ENCODE measurements around the gene GDPD5.

Gene GDPD5

DNA sequence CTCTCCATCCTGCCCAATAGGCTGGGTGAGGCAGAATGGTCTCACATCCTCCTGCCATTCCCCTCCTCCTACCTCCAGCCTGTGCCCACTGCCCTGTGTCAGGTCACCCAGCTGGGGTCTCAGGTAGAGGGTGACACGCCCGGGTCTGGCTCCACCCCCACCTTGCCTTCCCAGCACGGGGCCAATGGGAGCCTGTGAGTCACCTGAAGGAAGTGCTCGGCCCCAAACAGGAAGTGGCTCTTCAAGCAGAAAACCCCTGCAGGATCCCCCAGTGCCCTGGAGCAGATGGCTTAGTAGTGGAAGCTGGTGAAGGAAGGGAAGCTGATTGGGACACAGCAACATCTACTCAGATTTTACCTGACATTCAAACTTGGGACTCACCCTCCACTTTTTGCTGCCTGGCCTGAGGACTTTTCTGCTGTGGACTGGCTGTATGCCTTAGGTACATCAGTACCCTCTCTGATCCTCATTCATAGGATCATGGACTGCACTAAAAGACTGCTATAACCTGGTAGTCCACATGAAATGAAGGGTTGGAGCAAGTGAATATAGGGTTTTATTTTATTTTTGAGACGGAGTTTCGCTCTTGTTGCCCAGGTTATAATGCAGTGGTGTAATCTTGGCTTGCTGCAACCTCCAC, 33.4 kb downstream of the GDPD5 start:
- DNase-seq (ENCODE audit: low read depth in 2 of 2): peak; percentile 30 to 41

DNA sequence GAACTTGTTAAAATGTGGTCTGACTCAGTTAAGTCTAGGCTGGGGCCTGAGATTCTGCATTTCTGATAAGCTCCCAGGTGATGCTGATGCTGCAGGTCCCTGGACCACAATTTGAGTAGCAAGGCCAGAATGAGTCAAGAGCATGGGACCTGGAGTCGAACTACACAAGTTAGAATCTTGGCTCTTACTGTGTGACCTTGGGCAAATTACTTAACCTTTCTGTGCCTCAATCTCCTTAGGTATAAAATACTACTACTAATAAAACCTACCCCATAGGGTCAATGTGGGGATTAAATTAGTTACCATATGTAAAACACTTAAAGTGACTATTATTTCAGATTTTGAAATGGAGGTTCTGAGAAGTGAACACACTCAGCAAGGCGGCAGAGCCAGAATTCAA, 34.3 kb downstream of the GDPD5 start:
- no peak for DNase-seq (ENCODE audit: low read depth in 2 of 2)

DNA sequence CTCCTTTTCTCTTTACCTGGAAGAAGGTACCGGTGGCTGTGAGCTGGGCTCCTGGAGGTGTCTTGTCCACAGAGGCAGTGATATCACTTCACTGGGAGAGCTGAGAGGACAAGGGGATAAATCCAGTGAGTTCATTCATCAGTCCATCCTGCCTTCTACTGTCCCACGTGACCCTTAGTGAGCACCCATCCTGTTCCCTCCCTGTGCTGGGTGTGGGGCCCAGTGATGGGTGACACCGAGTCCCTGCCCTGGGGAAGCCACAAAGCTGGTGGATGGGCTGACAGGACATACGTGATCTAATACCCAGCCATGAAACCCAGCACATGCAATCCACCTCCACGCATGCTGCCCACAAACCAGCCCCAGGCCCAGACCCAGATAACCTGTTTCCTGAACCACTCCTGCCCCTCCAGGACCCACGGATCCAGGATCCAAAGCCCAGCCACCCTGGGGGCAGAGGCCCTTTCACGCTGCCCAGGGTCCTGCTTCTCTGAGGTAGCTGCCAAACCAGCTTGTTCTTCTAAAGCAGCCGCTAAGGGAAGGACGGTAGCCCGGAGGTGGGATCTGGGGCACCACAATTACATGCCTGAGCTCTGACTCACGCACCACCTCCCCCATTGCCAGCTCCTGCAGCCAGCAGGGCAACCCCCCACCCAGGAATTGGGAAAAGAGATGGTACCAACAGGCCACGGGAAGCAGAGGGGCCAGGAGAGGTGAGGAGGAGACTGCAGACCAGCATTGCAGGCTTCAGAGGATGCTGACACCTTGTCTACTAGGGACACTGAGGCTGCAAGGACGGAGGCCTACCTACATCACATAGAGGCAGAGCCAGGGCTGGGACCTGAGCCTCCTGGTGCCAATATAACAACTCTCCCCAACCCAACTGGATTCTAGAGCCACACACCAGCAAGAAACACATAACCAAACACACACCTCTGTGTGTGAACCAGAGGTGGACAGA, 35.2 kb downstream of the GDPD5 start:
- DNase-seq (ENCODE audit: low read depth in 2 of 2): no peak

DNA sequence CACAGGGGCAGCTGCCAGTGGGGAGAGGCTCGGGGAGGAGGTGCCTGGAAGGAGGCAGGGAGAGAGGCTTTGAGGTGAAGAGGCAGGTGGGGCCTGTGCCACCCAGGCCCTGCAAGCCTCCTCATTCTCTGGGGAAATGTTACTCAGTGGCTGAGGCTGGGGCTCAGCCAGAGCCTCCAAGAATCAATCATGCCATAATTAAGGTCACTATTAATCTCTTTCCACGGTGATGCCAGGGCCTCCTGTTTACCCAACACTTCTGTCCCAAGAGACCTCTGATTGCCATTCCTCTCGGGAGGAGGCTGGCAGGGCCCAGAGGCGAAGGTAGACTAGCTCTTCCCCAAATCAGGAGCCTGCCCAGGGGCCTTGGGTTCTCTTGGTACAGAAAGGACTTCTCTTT, 38.4 kb downstream of the GDPD5 start:
- DNase-seq (ENCODE audit: low read depth in 2 of 2): no peak

DNA sequence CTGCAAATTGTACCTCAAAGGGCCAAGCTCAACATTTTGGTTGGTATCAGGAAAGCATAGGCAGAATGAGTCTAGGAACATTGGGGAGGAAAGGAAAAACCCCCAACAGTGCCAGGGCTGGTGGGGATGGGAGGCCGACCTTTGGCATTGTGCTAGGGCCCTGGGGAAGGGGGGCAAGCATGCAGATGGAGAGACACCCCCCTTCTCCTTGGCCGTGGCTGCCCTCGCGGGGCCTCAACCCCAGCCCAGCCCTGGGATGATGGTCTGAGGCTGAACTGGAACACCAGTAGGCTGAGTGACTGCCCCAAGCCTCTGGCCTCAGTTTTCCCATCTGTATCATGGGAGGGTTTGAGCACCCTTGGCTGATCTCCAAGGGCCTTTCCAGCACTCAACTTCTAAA, 40.0 kb downstream of the GDPD5 start:
- DNase-seq (ENCODE audit: low read depth in 2 of 2): no peak

DNA sequence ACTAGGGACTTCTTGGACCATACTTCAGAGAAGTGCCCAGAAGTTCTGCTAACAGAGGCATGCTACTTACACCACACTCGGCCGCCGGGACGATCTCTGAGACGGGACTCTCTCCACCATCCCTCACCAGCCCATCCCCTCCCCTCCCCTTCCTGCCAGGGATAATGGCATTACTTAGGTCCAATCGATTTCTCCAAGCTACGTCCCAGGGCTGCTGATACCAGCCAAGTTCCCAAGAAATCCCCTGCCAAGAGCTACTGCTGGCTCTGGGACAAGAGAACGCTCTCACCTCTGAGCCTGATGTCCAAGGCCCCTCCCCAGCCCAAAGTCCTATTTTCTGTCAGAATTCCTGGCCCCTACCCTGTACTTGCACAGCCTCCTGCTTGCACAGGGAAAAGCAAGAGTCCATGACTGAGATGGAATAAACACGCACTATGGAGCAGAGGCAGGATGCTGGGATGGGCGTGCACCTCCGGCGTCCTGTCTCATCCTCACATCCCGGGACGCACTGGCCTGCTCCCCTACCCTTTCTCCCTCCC, 42.7 kb downstream of the GDPD5 start:
- no peak for DNase-seq (ENCODE audit: low read depth in 2 of 2)

DNA sequence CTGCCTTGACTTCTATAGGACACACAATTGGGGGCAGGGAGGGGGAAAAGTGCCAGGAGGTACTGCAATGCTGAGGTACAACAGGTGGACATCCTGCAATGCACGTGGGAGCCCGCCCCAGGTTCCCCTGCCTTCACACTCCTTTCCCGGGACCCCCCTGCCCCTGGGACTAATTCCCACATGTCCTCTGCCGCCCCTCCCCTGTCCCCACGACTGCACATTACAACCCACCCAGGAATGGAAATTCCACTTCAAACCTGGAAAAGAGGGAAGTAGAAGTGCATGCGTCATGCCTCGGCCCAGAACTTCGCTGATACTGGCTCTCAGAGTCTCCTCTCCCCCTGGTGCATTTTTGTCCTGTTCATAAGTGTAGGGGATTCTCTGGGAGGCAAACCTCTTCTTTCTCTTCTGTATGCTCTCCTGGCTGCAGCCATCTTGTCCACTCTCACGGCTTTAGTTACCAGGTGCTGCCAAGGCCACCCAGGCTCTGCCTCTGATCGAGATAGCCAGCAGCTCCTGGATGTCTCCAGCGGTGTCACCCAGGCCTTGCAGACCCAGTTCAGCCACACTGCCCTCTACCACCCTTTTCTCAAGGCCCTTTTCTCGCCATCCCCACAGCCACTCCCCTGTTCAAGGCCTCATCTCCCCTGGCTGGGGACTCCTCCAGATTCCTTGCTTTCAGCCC, 43.7 kb downstream of the GDPD5 start:
- no peak for DNase-seq (ENCODE audit: low read depth in 2 of 2)

DNA sequence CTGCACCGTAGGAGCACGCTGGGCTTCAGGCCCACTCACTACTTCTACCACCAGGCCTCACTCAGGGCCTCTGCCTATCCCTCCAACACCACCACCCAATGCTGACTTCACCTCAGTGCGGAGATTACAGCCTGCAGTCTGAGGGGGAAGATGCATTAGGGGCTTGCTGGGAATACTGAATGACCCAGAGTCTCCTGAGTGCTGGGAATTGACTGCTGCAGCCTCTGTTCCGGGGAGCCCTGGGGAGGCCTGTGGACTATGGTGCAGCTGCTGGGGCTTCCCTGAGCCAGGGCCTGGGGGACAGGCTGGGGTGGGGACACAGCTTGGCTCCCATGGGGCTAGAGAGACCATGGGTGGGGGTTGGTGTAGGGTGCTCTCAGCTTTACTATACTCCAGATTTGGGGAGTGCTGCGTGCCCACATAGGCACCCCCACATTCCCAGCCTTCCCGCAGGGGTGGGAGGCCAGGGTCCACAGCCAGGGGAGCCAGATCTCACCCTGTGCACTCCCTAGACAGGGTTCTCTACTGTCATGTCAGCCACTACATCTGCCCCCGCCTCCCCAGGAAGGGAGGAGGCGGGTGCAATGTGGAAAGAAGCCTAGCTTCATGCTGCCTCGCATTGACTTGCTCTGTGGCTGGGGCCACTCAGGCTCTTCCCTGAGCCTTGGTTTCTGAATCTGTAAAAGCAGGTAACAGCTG, 44.4 kb downstream of the GDPD5 start:
- no peak for DNase-seq (ENCODE audit: low read depth in 2 of 2)

DNA sequence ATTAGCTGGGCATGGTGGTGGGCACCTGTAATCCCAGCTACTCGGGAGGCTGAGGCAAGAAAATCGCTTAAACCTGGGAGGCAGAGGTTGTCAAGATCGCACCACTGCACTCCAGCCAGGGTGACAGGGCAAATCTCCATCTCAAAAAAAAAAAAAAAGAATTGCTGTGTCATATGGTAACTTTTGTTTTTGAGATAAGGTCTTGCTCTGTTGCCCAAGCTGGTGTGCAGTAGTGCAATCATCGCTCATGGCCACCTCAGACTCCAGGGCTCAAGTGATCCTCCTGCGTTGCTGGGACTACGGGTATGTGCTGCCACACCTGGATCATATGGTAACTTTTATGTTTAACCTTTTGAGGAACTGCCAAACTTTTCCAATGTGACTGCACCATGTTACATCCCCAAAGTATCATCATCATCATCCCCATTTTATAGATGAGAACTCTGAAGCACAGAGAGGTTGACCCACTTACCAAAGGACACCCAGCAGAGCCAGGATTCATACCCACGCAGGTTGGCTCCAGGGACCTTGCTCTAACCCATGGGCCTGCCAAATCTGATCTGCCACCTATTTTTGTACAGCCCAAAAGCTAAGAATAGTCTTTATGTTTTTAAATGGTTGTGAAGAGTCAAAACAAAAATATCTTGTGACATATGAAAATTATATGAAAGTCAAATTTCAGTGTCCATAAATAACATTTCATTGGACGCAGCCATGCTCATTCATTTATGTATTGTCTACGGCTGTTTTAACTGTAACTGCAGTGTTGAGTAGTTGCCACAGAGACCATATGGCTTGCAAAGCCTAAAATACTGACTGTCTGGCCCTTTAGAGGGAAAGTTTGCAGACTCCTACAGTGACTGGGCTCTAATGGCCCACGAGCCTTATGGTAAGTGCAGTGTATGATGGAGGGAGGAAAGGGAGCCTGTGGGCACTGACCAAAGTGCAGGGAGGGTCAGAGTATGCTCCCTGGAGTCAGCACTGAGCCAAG, 45.3 kb downstream of the GDPD5 start:
- DNase-seq (ENCODE audit: low read depth in 2 of 2): no peak

DNA sequence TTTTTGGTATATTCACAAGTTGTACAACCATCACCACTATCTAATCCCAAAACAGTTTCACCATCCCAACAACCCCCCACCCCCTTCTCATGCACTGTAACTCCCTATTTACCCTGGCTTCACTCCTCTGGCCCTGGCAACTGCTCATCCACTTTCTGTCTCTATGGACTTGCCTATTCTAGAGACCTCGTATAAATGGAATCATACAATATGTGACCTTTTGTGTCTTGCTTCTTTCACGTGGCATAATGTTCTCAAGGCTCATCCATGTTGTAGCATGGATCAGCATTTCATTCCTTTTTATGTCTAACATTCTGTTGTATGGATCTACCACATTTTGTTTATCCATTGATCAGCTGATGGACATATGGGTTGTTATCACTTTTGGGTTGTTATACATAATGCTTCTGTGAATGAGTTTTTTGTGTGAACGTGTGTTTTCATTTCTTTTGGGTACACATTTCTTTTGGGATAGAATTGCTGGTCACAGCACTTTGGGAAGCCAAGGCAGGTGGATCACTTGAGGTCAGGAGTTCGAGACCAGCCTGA, 46.1 kb downstream of the GDPD5 start:
- DNase-seq (ENCODE audit: low read depth in 2 of 2): no peak

DNA sequence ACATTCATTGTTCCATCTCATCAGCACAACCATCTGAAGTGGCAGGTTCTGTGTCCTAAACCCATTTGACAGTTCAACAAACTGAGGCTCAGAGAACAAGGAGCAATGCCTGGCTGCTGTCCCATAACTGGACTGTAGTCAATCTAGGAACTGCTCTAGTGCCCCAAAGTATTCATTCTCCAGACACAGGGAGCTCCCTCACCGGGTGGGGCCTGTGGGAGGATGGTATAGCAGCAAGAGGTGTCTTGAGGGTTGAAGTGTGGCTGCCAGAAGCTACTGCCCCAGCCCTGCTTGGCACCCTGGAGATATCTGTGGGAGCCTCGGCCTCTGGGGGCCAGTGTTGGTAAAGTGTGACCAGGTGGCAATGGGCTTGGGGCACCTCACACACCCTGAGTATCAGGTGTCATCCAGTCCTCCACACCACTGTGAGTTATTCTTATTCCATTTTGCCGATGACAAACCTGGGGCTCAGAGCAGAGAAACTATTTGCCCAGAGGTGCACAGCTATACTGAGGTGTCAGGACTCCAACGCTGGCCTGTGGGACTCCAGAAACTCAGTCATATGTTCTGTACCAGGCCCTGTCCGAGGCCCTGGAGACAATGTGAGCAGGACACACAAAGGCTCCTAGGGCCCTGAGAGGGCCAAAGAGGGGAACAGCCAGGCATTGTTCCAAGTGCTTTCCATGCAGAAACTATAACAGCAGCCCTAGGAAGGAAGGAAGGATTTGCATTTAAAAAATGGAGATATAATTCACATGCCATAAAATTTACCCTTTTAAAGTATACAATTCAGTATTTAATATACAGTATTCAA, 46.8 kb downstream of the GDPD5 start:
- no peak for DNase-seq (ENCODE audit: low read depth in 2 of 2)

DNA sequence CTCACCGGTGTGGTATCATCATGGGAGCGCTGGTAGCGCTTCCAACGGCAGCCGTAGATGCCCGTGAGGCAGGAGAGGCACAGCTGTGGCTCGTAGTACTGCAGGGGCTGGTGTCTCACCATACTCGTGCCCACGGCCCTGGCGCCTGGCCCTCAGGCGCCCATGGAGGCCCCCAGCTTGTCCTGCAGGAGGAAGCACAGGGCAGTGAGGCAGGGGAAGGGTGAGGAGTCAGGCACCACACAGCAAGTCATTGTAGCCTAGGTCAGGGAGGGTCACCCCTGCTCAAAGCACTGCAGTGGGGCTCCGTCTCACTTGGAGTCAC, 48.2 kb downstream of the GDPD5 start:
- DNase-seq (ENCODE audit: low read depth in 2 of 2): no peak

DNA sequence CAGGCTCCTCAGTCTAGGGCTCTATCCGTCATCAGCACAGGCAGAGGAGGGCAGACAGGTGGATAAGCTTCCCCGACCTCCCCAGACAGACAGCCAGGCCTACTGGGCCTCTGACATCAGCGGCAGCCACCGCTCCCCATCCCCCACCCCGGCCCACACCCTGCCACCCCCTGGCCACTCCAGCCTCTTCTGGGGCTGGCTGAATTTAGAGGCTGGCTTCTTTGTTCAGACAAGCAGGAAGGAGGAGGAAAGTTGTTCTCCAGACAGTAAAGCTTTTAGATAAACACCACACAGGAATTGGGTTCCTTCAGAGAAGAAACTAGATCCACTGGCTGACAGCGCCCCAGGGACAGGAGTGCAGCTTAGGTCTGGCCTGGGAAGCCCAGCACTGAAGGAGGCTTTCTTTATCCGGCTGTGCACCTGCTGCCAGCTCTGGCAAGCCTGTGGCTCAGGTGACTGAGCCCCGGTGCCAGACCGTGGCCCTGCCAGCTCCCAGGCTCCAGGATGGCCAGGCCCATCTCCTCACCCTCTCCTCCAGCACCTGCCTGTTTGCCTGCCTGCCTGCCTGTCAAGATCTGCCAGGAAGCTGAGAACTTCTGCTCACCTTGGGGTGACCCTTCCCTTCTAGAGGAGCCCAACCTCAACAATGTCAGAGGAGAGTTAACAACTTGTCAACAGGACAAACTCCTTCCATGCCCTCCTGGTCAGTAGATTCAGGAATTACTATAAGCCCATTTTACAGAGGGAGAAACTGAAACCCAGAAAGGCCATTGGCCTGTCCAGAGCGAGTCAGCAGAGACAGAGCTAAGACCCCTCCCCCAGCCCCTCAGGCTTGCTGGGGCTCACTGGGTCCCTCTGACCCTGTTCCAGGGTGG, 48.8 kb downstream of the GDPD5 start:
- no peak for DNase-seq (ENCODE audit: low read depth in 2 of 2)

DNA sequence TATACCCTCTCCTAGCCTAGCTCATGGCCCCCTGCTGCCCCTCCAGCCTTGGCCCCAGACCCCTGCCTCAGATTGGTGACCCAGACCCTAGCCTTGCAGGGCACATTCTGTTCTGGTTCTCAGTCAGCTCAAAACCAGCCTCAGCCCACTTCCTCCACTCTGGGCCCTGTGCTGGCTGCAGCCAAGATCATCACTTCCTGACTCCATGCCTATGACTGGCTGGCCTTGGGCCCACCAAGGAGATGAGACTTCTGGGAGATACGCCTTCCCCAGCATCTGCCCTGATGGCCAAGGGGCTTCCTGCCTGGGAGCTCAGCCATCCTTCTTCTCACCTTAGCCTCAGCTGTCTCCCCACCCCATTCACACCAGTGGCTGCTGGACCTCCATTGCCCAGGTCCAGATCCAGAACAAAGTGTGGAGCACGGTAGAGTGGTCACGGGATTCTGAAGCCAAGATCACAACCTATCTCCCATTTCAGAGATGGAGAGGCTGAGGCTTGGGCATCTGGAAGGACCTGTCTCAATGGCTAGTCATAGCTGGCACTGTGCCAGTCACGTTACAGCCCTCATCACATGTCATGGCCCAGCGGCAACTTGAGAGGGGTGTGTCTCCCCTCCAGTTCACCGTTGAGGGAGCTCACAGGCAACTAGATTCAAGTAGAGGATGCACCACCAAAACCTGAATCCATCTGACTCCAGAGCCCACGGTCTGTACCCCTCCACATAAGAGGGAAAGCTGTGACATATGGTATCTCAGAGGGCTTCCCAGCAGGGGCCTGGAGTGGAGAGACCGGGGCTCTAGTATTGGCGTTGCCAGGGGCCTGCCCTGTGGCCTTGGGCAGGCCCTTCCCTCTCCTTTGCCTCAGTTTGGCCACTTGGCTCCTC, 49.7 kb downstream of the GDPD5 start:
- no peak for DNase-seq (ENCODE audit: low read depth in 2 of 2)

DNA sequence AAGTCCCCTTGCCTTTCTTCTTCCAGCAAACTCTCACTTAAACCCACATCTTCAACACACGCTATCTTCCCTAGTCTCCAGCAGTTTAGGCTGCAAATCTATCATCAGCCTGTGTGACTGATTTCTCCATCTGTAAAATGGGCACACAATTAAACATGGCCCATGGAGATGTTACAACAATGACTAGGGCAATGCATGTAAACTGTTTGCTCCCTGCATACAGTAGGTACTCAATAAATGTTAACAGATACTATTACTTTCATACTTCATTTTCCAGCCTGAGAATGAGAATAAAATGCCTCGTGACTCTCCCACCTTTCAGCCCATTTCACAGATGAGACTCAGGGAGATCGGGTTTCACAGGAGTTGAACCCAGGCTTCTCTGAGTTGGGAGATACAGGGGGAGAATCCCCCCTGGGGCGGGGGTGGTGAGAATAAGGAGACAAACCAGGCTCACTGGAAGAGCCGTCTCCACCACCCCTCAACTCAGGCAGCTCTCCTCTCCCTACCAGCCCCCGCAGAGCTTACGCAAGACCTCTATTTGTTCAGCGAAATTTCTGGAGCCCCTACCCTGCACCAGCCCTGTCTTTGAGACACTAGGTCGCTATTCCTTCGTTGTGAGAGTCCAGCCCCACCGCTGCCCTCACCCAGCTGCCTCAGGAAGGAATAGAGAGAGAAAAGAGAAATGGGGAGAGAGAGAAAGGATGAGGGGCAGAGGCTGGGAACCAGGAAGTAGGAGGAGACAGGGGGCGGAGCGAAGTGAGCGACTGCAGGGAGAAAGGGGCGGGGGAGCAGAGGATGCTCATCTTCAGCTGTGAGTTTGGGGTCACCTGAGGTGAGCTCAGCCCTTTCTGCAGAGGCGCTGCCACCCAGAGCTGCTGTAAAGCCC, 50.6 kb downstream of the GDPD5 start:
- DNase-seq (ENCODE audit: low read depth in 2 of 2): peak; percentile 40 to 46

DNA sequence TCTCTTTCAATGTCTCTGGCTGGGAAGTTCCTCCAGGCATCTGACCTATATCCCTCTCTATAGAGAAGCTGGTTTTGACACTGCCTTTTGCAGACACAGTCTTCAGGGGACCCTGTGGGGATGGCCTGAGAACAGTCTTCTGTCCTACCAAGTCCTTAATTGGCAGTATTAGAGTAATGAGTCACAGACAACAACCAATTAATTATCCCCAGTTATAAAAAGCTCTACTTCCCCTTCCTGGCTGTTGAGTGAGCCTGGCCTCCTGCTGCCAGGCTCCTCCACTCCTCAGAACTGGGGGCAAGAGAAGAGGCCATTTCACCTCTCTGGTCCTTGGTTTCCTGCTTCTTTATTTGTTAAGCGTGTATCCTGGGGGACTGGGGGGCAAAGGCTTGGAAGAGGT, 51.5 kb downstream of the GDPD5 start:
- no peak for DNase-seq (ENCODE audit: low read depth in 2 of 2)

Measured in stimulated activated CD4-positive, alpha-beta T cell treated with anti-CD3 and anti-CD28 coated beads, Interleukin-4, amount 100 ng/mL, for 48 hours (primary cell).